PC-3 (cell line): ENCODE results near the gene TPST1.

Experiments used
- CTCF ChIP-seq: fragments of 300-600 bp; sonication (generic); conservative IDR thresholded peaks from 2 replicates; pipeline ENCODE4 v1.5.1; 2017; ENCODE audit warnings: antibody characterized with exemption, low read depth, mild to moderate bottlenecking, low read length
- EZH2 ChIP-seq: fragments of 300-600 bp; sonication (generic); IDR thresholded peaks from one replicate; pipeline ENCODE4 v1.6.1; 2017; ENCODE audit warnings: antibody characterized with exemption, mild to moderate bottlenecking, low read length; ENCODE audit not compliant: unreplicated experiment
- EZH2phosphoT487 ChIP-seq: fragments of 300-600 bp; sonication (generic); IDR thresholded peaks from 2 replicates; pipeline ENCODE4 v1.6.1; 2018; ENCODE audit warnings: mild to moderate bottlenecking, antibody characterized with exemption, low read length, borderline replicate concordance

- TF ChIP-seq CTCF: no peak
- no peak for TF ChIP-seq EZH2
- no peak for TF ChIP-seq EZH2phosphoT487
These were observed 64.8 kb downstream of the TPST1 start for GRCh38 chr7:66269978-66270377.
